ENCODE results near the gene MIA.
"Not testable (repeated sequence)": the region's sequence is repeated elsewhere in the genome, so short reads cannot be mapped to it uniquely, and the experiment has no call there.

The MIA gene

DNA sequence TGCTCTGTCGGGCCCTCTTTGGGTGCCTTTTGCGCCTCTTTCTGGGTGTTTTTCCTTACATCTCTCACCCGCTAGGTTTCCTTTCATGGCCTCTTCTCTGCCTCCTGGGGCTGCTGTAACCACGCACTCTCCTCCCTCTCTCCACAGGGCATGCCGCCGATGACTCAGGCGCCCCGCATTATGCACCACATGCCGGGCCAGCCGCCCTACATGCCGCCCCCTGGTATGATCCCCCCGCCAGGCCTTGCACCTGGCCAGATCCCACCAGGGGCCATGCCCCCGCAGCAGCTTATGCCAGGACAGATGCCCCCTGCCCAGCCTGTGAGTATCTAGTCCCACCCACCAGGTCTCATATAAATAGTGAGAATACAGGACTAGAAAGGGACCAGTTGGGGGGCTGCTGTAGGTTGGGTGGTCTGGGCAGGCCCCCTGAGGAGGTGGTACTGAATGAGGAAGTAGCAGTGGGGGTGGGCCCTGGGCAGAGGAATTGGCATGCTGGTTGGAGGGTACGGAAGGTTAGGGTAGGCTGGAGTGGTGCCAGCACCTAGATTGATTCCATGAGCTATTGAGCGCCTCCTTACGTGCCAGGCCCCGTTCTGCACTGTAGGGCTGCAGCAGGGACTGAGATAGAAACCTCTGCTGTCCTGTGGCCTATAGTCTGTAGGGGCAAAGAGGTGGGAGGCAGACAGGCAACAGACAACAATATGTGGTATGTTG lies 12.4 kb upstream of the MIA start:
- ATAC-seq: no peak
- TF ChIP-seq RARB (CRISPR knock-in tag; IDR thresholded peaks at IDR 0.05) (no peak), ZFP30 (CRISPR knock-in tag; IDR thresholded peaks at IDR 0.05) (no peak), PPARA (CRISPR knock-in tag; IDR thresholded peaks at IDR 0.05; ENCODE audit: borderline replicate concordance) (no peak)
- TF ChIP-seq, protein P1, sequence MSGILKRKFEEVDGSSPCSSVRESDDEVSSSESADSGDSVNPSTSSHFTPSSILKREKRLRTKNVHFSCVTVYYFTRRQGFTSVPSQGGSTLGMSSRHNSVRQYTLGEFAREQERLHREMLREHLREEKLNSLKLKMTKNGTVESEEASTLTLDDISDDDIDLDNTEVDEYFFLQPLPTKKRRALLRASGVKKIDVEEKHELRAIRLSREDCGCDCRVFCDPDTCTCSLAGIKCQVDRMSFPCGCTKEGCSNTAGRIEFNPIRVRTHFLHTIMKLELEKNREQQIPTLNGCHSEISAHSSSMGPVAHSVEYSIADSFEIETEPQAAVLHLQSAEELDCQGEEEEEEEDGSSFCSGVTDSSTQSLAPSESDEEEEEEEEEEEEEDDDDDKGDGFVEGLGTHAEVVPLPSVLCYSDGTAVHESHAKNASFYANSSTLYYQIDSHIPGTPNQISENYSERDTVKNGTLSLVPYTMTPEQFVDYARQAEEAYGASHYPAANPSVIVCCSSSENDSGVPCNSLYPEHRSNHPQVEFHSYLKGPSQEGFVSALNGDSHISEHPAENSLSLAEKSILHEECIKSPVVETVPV (CRISPR knock-in tag; IDR thresholded peaks at IDR 0.05): no peak
- TF ChIP-seq, protein P2, sequence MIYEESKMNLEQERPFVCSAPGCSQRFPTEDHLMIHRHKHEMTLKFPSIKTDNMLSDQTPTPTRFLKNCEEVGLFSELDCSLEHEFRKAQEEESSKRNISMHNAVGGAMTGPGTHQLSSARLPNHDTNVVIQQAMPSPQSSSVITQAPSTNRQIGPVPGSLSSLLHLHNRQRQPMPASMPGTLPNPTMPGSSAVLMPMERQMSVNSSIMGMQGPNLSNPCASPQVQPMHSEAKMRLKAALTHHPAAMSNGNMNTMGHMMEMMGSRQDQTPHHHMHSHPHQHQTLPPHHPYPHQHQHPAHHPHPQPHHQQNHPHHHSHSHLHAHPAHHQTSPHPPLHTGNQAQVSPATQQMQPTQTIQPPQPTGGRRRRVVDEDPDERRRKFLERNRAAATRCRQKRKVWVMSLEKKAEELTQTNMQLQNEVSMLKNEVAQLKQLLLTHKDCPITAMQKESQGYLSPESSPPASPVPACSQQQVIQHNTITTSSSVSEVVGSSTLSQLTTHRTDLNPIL (CRISPR knock-in tag; IDR thresholded peaks at IDR 0.05; ENCODE audit: low read depth): no peak

DNA sequence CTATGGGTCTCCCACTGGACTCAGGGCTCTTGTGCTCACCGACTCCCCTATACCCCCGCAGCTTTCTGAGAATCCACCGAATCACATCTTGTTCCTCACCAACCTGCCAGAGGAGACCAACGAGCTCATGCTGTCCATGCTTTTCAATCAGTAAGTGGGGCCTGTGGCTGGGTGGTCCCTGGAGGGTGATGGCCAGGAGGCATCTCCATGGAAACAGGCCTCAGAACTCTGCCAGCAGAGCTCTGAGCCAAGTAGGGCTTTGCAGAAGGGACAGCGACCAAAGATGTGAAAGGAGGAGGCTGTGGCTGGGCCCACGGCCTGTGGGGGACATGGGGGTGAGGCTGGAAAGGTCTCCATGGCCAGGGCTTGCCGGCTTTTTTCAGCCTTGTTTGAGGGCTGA lies 11.8 kb upstream of the MIA start:
- no peak for TF ChIP-seq TCF4 (CRISPR knock-in tag; IDR thresholded peaks at IDR 0.05; ENCODE audit: borderline replicate concordance)
- TF ChIP-seq, protein P1 (CRISPR knock-in tag; IDR thresholded peaks at IDR 0.05): no peak
- ATAC-seq: no peak

DNA sequence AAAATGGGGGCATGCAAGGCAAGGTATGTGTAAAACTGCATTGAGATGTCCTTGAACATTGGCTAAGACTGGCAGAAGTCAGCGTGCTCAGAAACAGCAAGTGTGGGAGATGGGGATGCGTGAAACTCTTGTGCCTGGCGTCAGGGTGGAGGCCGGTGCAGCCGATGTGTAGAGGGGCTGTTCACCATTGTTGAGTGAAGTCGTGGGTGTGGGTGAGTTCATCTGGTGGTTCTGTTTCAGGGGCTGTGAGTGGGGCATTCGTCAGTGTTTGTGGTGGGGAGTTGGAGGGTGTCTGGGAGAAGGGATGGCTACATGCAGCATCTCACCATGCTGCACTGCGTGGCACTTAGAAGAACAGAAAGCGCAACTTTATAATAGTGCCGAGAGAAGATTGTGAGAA lies 11.4 kb upstream of the MIA start:
- no peak for TF ChIP-seq TCF4 (CRISPR knock-in tag; IDR thresholded peaks at IDR 0.05; ENCODE audit: borderline replicate concordance)
- TF ChIP-seq ISL1 (CRISPR knock-in tag; IDR thresholded peaks at IDR 0.05): no peak
- TF ChIP-seq ZNF70 (CRISPR knock-in tag; IDR thresholded peaks at IDR 0.05): no peak
- TF ChIP-seq, protein P3, sequence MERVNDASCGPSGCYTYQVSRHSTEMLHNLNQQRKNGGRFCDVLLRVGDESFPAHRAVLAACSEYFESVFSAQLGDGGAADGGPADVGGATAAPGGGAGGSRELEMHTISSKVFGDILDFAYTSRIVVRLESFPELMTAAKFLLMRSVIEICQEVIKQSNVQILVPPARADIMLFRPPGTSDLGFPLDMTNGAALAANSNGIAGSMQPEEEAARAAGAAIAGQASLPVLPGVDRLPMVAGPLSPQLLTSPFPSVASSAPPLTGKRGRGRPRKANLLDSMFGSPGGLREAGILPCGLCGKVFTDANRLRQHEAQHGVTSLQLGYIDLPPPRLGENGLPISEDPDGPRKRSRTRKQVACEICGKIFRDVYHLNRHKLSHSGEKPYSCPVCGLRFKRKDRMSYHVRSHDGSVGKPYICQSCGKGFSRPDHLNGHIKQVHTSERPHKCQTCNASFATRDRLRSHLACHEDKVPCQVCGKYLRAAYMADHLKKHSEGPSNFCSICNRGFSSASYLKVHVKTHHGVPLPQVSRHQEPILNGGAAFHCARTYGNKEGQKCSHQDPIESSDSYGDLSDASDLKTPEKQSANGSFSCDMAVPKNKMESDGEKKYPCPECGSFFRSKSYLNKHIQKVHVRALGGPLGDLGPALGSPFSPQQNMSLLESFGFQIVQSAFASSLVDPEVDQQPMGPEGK (CRISPR knock-in tag; IDR thresholded peaks at IDR 0.05; ENCODE audit: borderline replicate concordance): no peak
- TF ChIP-seq OSR1 (CRISPR knock-in tag; IDR thresholded peaks at IDR 0.05): no peak
- no peak for ATAC-seq

DNA sequence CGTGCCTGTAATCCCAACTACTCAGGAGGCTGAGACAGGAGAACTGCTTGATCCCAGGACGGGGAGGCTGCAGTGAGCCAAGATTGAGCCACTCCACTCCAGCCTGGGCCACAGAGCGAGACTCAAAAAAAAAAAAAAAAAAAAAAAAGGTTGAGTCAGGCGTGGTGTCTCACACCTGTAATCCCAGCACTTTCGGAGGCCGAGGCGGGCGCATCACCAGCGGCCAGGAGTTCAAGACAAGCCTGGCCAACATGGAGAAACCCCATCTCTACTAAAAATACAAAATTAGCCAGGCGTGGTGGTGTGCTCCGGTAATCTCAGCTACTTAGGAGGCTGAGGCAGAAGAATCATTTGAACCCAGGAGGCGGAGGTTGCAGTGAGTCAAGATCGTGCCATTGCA lies 8.9 kb upstream of the MIA start:
- ATAC-seq: not testable (repeated sequence)

DNA sequence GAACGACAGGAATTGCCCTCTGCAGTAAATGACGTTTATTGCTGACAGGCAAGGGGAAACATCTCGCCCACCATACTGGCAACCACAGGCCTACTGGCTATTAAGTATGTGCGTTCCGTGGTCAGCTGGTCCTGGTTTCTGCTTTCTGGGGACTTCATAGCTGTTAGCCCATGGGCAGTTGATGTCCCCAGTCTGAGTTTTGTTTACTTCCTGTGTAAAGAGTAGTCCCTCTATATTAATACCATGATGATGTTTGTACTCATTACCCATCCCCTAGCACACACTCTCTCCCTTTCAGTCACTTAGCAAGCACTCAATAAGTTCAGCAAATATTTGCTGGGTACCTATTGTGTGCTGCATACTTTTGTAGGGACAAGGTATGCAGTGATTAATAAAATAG lies 6.5 kb upstream of the MIA start:
- ATAC-seq: no peak
- no peak for TF ChIP-seq BACH2 (CRISPR knock-in tag; IDR thresholded peaks at IDR 0.05; ENCODE audit: borderline replicate concordance)
- TF ChIP-seq GLIS3 (CRISPR knock-in tag; IDR thresholded peaks at IDR 0.05): no peak
- TF ChIP-seq OSR1 (CRISPR knock-in tag; IDR thresholded peaks at IDR 0.05): no peak
- TF ChIP-seq ZC3H10 (CRISPR knock-in tag; IDR thresholded peaks at IDR 0.05): no peak
- no peak for TF ChIP-seq TCF4 (CRISPR knock-in tag; IDR thresholded peaks at IDR 0.05; ENCODE audit: borderline replicate concordance)
- TF ChIP-seq ZFP30 (CRISPR knock-in tag; IDR thresholded peaks at IDR 0.05): no peak
- no peak for TF ChIP-seq SNAI2 (CRISPR knock-in tag; IDR thresholded peaks at IDR 0.05)
- TF ChIP-seq ARNTL (CRISPR knock-in tag; IDR thresholded peaks at IDR 0.05; ENCODE audit: borderline replicate concordance, low read depth): no peak
- TF ChIP-seq ESRRG (CRISPR knock-in tag; IDR thresholded peaks at IDR 0.05): no peak

DNA sequence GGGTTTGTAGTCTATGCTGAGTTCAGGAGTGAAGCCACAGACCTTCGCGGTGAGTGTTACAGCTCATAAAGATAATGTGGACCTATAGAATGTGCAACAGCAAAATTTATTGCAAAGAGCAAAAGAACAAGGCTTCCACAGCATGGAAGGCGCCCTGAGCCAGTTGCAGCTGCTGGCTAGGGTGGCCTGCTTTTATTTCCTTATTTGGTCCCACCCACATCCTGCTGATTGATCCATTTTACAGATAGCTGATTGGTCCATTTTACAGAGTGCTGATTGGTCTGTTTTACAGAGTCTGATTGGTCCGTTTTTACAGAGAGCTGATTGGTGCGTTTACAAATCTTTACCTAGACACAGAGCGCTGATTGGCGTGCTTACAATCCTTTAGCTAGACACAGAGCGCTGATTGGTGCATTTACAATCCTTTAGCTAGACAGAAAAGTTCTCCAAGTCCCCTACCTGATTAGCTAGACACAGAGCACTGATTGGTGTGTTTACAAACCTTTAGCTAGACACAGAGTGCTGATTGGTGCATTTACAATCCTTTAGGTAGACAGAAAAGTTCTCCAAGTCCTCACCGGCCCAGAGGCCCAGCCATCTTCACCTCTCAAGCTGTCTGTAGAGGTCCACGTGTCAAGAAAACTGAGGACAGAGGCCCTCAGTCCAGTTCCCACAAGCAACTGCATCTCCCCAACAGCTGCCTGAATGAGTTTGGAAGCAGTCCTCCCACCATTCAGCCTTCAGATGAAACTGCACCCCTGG lies 4.0 kb upstream of the MIA start:
- ATAC-seq: not testable (repeated sequence)

All from SK-N-SH treated with all-trans-retinoic acid at 6 μM for 48 hours (cell line).